K562 (cell line): ENCODE results near the gene SPATA45. TPM values are rescaled to one million over a fixed set of nuclear protein-coding genes. Genes with fewer than 3 reads are reported as not detected.

Experiments
- CREM ChIP-seq: IDR thresholded peaks from 2 replicates; pipeline ENCODE4 v1.6.1; 2014; ENCODE audit warnings: antibody characterized with exemption, low read depth
- KDM1A ChIP-seq, 2 experiments: fragments of 450-650 bp; IDR thresholded peaks; 2 replicates each; pipeline ENCODE4 v1.6.1; 2016; ENCODE audit warnings: mild to moderate bottlenecking in 2 of 2
- MCM2 ChIP-seq: fragments of 450-650 bp; IDR thresholded peaks from 2 replicates; pipeline ENCODE4 v1.6.1; 2017; ENCODE audit warnings: low read depth, mild to moderate bottlenecking
- MYNN ChIP-seq, 2 experiments: sonication (generic); formaldehyde crosslinking in 1 of 2; IDR thresholded peaks; 2 replicates each; pipeline versions ENCODE4 v1.5.0 to v1.6.1; 2016 to 2020; ENCODE audit warnings: antibody characterized with exemption in 1 of 2, missing genetic modification reagents in 1 of 2
- PHTF2 ChIP-seq: fragments of 250-450 bp; sonication (Bioruptor Pico); IDR thresholded peaks from 2 replicates; pipeline ENCODE4 v1.5.0; 2021; ENCODE audit warnings: mild to moderate bottlenecking
- PRMT5 ChIP-seq: sonication (generic); formaldehyde crosslinking; IDR thresholded peaks from 2 replicates; pipeline ENCODE4 v1.5.0; 2020; ENCODE audit warnings: missing genetic modification reagents
- STAT5A ChIP-seq: IDR thresholded peaks from 2 replicates; pipeline ENCODE4 v1.6.1; 2012; ENCODE audit warnings: low read length, inconsistent platforms, borderline replicate concordance
- TAF9B ChIP-seq: fragments of 450-650 bp; IDR thresholded peaks from 2 replicates; pipeline ENCODE4 v1.6.1; 2018; ENCODE audit warnings: mild to moderate bottlenecking; ENCODE audit not compliant: partially characterized antibody
- TEAD4 ChIP-seq, 2 experiments: sonication (generic) in 1 of 2; formaldehyde crosslinking in 1 of 2; IDR thresholded peaks; 2 replicates each; pipeline versions ENCODE4 v1.6.1 to v1.8.0; 2012 to 2022; ENCODE audit warnings: borderline replicate concordance in 1 of 2, inconsistent platforms in 1 of 2, low read length in 1 of 2, mild to moderate bottlenecking in 1 of 2, missing genetic modification reagents in 1 of 2
- ZNF140 ChIP-seq: fragments of 250-450 bp; sonication (Bioruptor Pico); IDR thresholded peaks from 2 replicates; pipeline ENCODE4 v1.8.0; 2021; ENCODE audit warnings: moderate library complexity, mild to moderate bottlenecking, inconsistent platforms
- ZNF143 ChIP-seq: sonication (generic); formaldehyde crosslinking; IDR thresholded peaks from 2 replicates; pipeline ENCODE4 v1.9.0; 2022; ENCODE audit warnings: mild to moderate bottlenecking, missing genetic modification reagents
- ZNF324 ChIP-seq: fragments of 250-450 bp; sonication (Bioruptor Pico); IDR thresholded peaks from 2 replicates; pipeline ENCODE4 v1.4.0; 2020; ENCODE audit warnings: mild to moderate bottlenecking
- ZNF354B ChIP-seq: fragments of 250-450 bp; sonication (Bioruptor Pico); IDR thresholded peaks from 2 replicates; pipeline ENCODE4 v1.4.0; 2020
- ZNF384 ChIP-seq: IDR thresholded peaks from 2 replicates; pipeline ENCODE4 v1.6.1; 2012; ENCODE audit warnings: low read depth, low read length, improper control_type of control experiment
- ZNF41 ChIP-seq: fragments of 250-450 bp; sonication (Bioruptor Pico); conservative IDR thresholded peaks from 2 replicates; pipeline ENCODE4 v1.4.0; 2020; ENCODE audit warnings: mild to moderate bottlenecking
- ZNF77 ChIP-seq: fragments of 250-450 bp; sonication (Bioruptor Pico); IDR thresholded peaks from 2 replicates; pipeline ENCODE4 v1.5.0; 2020
- polyA plus RNA-seq, 8 experiments: library from polyadenylated mRNA; depleted of rRNA in 4 of 8; stranded (reverse) in 5 of 8; unstranded in 3 of 8; fragments of >200 nt; fragmentation: Nextera tagmentation in 2 of 8; fragmentation: Illumina TruSeq in 1 of 8; extraction: Ambion mirVana in 2 of 8; extraction: Trizol in 1 of 8; gene quantifications; 2 replicates each; pipeline versions ENCODE4 v1.2.1 to v1.2.3, GENCODE V29; 2011 to 2014; ENCODE audit warnings: inconsistent platforms in 1 of 8, missing spikeins in 1 of 8
- total RNA-seq, 7 experiments: library from RNA; depleted of rRNA in 6 of 7; stranded (reverse); fragments of >200 nt in 6 of 7; fragmentation: Illumina TruSeq in 2 of 7; extraction: Trizol in 2 of 7; gene quantifications; 2 replicates each; pipeline versions ENCODE4 v1.2.1 to v1.2.3, GENCODE V29; 2011 to 2021; ENCODE audit warnings: low replicate concordance in 1 of 7
- TF ChIP-seq, protein P1 (sequence below): fragments of 250-450 bp; sonication (Bioruptor Pico); IDR thresholded peaks from 2 replicates; pipeline ENCODE4 v1.4.0; 2020
- TF ChIP-seq, protein P2 (sequence below): fragments of 450-650 bp; IDR thresholded peaks from 2 replicates; pipeline ENCODE4 v1.6.1; 2016; ENCODE audit warnings: antibody characterized with exemption
- TF ChIP-seq, protein P3 (sequence below): fragments of 450-650 bp; formaldehyde crosslinking; IDR thresholded peaks from 2 replicates; pipeline ENCODE4 v1.4.0; 2020; ENCODE audit warnings: mild to moderate bottlenecking, mixed read lengths
- TF ChIP-seq, protein P4 (sequence below): sonication (generic); formaldehyde crosslinking; IDR thresholded peaks from 2 replicates; pipeline ENCODE4 v1.8.1; 2023; ENCODE audit warnings: mild to moderate bottlenecking, missing genetic modification reagents, moderate library complexity

The SPATA45 gene
- total and polyA plus RNA-seq, 9 of the 15 experiments (the other 6 are each of a cell fraction or from before 2014, with no cell fraction given), result 0.18 TPM; not detected in 8

DNA sequence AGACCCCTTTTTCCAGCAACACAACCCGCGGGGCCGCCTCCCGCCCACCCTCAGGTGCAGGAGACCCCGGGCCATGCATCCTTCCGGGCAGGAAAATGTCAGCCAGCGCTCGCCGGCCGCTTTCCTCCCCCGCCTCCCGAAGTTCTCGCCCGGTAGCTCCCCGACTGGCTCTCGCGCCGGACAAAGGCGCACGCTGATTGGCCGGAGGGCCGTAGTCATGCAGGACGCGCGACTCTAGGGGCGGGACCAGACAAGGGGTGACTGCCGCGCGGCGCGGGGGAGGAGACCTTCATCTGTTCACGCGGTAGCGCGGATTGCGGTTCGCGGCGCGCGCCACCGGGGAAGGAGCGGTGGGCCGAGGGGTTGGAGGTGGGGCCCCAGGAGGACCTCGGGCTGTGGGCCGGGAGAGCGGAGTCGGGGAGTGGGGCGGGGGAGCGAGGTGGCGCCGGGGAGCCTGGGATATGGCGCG, 10.6 kb upstream of the SPATA45 start, which contains the start of gene FLVCR1 (continued):
- TF ChIP-seq, protein P1, sequence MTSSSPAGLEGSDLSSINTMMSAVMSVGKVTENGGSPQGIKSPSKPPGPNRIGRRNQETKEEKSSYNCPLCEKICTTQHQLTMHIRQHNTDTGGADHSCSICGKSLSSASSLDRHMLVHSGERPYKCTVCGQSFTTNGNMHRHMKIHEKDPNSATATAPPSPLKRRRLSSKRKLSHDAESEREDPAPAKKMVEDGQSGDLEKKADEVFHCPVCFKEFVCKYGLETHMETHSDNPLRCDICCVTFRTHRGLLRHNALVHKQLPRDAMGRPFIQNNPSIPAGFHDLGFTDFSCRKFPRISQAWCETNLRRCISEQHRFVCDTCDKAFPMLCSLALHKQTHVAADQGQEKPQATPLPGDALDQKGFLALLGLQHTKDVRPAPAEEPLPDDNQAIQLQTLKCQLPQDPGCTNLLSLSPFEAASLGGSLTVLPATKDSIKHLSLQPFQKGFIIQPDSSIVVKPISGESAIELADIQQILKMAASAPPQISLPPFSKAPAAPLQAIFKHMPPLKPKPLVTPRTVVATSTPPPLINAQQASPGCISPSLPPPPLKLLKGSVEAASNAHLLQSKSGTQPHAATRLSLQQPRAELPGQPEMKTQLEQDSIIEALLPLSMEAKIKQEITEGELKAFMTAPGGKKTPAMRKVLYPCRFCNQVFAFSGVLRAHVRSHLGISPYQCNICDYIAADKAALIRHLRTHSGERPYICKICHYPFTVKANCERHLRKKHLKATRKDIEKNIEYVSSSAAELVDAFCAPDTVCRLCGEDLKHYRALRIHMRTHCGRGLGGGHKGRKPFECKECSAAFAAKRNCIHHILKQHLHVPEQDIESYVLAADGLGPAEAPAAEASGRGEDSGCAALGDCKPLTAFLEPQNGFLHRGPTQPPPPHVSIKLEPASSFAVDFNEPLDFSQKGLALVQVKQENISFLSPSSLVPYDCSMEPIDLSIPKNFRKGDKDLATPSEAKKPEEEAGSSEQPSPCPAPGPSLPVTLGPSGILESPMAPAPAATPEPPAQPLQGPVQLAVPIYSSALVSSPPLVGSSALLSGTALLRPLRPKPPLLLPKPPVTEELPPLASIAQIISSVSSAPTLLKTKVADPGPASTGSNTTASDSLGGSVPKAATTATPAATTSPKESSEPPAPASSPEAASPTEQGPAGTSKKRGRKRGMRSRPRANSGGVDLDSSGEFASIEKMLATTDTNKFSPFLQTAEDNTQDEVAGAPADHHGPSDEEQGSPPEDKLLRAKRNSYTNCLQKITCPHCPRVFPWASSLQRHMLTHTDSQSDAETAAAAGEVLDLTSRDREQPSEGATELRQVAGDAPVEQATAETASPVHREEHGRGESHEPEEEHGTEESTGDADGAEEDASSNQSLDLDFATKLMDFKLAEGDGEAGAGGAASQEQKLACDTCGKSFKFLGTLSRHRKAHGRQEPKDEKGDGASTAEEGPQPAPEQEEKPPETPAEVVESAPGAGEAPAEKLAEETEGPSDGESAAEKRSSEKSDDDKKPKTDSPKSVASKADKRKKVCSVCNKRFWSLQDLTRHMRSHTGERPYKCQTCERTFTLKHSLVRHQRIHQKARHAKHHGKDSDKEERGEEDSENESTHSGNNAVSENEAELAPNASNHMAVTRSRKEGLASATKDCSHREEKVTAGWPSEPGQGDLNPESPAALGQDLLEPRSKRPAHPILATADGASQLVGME (CRISPR knock-in tag), result no peak; the same call in 1 of the 2 replicates
- TF ChIP-seq KDM1A (IDR thresholded peaks at IDR 0.05) (peak in 1 of 2 experiments; percentile 6; a peak in 1 of 4 replicates), PHTF2 (CRISPR knock-in tag) (no peak), TAF9B (peak; percentile 32), MCM2 (no peak), ZNF354B (no peak), ZNF143 (CRISPR knock-in tag) (no peak), PRMT5 (CRISPR knock-in tag) (no peak), ZNF324 (no peak), ZNF384 (no peak), CREM (peak; percentile 92), STAT5A (no peak), ZNF77 (CRISPR knock-in tag) (no peak), ZNF41 (CRISPR knock-in tag) (no peak), TEAD4 (IDR thresholded peaks at IDR 0.05; ENCODE audit: low read length) (no peak), TEAD4 (CRISPR knock-in tag; IDR thresholded peaks at IDR 0.05; ENCODE audit: borderline replicate concordance) (no peak), MYNN (IDR thresholded peaks at IDR 0.05) (no peak), MYNN (CRISPR knock-in tag; IDR thresholded peaks at IDR 0.05) (no peak), ZNF140 (no peak)
- TF ChIP-seq, protein P2, sequence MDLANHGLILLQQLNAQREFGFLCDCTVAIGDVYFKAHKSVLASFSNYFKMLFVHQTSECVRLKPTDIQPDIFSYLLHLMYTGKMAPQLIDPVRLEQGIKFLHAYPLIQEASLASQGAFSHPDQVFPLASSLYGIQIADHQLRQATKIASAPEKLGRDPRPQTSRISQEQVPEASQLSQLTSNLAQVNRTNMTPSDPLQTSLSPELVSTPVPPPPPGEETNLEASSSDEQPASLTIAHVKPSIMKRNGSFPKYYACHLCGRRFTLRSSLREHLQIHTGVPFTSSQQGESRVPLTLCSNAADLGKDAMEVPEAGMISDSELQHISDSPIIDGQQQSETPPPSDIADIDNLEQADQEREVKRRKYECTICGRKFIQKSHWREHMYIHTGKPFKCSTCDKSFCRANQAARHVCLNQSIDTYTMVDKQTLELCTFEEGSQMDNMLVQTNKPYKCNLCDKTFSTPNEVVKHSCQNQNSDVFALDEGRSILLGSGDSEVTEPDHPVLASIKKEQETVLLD, result peak; percentile 25; the same call in 1 of the 2 replicates
- TF ChIP-seq, protein P3, sequence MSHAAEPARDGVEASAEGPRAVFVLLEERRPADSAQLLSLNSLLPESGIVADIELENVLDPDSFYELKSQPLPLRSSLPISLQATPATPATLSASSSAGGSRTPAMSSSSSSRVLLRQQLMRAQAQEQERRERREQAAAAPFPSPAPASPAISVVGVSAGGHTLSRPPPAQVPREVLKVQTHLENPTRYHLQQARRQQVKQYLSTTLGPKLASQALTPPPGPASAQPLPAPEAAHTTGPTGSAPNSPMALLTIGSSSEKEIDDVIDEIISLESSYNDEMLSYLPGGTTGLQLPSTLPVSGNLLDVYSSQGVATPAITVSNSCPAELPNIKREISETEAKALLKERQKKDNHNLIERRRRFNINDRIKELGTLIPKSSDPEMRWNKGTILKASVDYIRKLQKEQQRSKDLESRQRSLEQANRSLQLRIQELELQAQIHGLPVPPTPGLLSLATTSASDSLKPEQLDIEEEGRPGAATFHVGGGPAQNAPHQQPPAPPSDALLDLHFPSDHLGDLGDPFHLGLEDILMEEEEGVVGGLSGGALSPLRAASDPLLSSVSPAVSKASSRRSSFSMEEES (CRISPR knock-in tag), result no peak
- TF ChIP-seq, protein P4, sequence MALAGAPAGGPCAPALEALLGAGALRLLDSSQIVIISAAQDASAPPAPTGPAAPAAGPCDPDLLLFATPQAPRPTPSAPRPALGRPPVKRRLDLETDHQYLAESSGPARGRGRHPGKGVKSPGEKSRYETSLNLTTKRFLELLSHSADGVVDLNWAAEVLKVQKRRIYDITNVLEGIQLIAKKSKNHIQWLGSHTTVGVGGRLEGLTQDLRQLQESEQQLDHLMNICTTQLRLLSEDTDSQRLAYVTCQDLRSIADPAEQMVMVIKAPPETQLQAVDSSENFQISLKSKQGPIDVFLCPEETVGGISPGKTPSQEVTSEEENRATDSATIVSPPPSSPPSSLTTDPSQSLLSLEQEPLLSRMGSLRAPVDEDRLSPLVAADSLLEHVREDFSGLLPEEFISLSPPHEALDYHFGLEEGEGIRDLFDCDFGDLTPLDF (CRISPR knock-in tag), result peak; percentile 89
